Hair follicular keratinocyte (primary cell): ENCODE data around the gene ESRRG. TPM values are rescaled to one million over a fixed set of nuclear protein-coding genes. Genes with fewer than 3 reads are reported as not detected.

Experiments used
- total RNA-seq: library from RNA; depleted of rRNA; stranded (reverse); fragments of >200 nt; gene quantifications from 2 replicates; pipeline ENCODE4 v1.2.3, GENCODE V29; 2015

Gene ESRRG
- total RNA-seq = 0.04 and 0.08 TPM in 2 replicates

GRCh38 chr1:216723274-216723780, at the start of gene ESRRG:
TSS of gene ESRRG (minus strand) at chr1:216723429. CDS start at chr1:216723299, 130 bp downstream.

